Calu3 (cell line): ENCODE measurements around the gene IFRD2. TPM values are rescaled to one million over a fixed set of nuclear protein-coding genes. Genes with fewer than 3 reads are reported as not detected.

ENCODE experiments used
- BruUV-seq: library from RNA; stranded (reverse); fragments of 400-500 nt; replicated peaks from 2 replicates; lab custom pipeline; 2021; lab: Mats Ljungman, UMichigan
- CTCF ChIA-PET: fragments of 300-600 bp; sonication (Branson Sonifier 250); formaldehyde crosslinking; loops from one replicate; lab custom pipeline; 2022; ENCODE audit warnings: antibody characterized with exemption; lab: Charles Lee
- DNase-seq: peaks from one replicate; pipeline ENCODE4 v3.0.0; 2022
- H3K27ac Mint-ChIP-seq: one replicate; pipeline ENCODE4 v1.8.0; 2022; ENCODE audit warnings: mixed read lengths; ENCODE audit not compliant: unreplicated experiment
- H3K27me3 Mint-ChIP-seq: one replicate; pipeline ENCODE4 v1.8.0; 2022; ENCODE audit warnings: mixed read lengths; ENCODE audit not compliant: unreplicated experiment
- H3K36me3 Mint-ChIP-seq: one replicate; pipeline ENCODE4 v1.8.0; 2022; ENCODE audit warnings: mild to moderate bottlenecking, moderate library complexity, mixed read lengths; ENCODE audit not compliant: insufficient read depth, unreplicated experiment
- H3K4me1 Mint-ChIP-seq: one replicate; pipeline ENCODE4 v1.8.0; 2022; ENCODE audit warnings: mild to moderate bottlenecking, low read depth, mixed read lengths; ENCODE audit not compliant: unreplicated experiment
- H3K4me3 Mint-ChIP-seq: one replicate; pipeline ENCODE4 v1.8.0; 2022; ENCODE audit warnings: mild to moderate bottlenecking, low read depth, moderate library complexity, mixed read lengths; ENCODE audit not compliant: unreplicated experiment
- H3K9me3 Mint-ChIP-seq: one replicate; pipeline ENCODE4 v1.8.0; 2022; ENCODE audit warnings: low read depth, mixed read lengths; ENCODE audit not compliant: unreplicated experiment
- CTCF ChIP-seq: fragments of 200-600 bp; IDR thresholded peaks from one replicate; pipeline ENCODE4 v1.8.0; 2022; ENCODE audit warnings: antibody characterized with exemption; ENCODE audit not compliant: unreplicated experiment
- intact Hi-C: fragments of 100-400 bp; cut with micrococcal nuclease; formaldehyde crosslinking; loops from one replicate; pipeline ENCODE4 v1.10.0; 2022; ENCODE audit not compliant: unreplicated experiment
- total RNA-seq: library from RNA; stranded (reverse); gene quantifications from 2 replicates; pipeline ENCODE4 v1.2.3, GENCODE V29; 2022

Gene IFRD2
- total RNA-seq, 1 experiment from 2014 or later, result 121 TPM

- TF ChIP-seq CTCF, result no peak
- CTCF ChIA-PET, result interaction anchor here (0.7 kb wide), 1 partner anchor 113 kb away, joined by 3 read pairs; no protein-coding TSS in a partner anchor
- Mint-ChIP-seq H3K4me3 (no peak overlapping the region), H3K9me3 (no peaks in the 10 kb centered on the region), H3K36me3 (peaks cover 43% of the 10 kb centered on the region), H3K27me3 (peaks cover 8% of the 10 kb centered on the region), H3K4me1 (peaks cover 11% of the 10 kb centered on the region), H3K27ac (no peak overlapping the region)
- BruUV-seq, result no TSS peak
- DNase-seq, result no peak
- intact Hi-C loops, result no loop called here
These were observed 42.3 kb upstream of the IFRD2 start for GRCh38 chr3:50334339-50335075.

GRCh38 chr3:50333744-50334328 lies 41.6 kb upstream of the IFRD2 start:
- intact Hi-C loops, result no loop called here
- CTCF ChIA-PET, result interaction anchor here (0.7 kb wide), 1 partner anchor 112 kb away, joined by 3 read pairs; no protein-coding TSS in a partner anchor
- no peak for DNase-seq
- TF ChIP-seq CTCF, result no peak
- no peak overlapping the region for H3K27ac Mint-ChIP-seq
- no peaks in the 10 kb centered on the region for H3K9me3 Mint-ChIP-seq
- peaks cover 5% of the 10 kb centered on the region for H3K4me1 Mint-ChIP-seq
- no peak overlapping the region for H3K4me3 Mint-ChIP-seq
- no TSS peak for BruUV-seq
- peaks cover 40% of the 10 kb centered on the region for H3K36me3 Mint-ChIP-seq
- H3K27me3 Mint-ChIP-seq, result peaks cover 1% of the 10 kb centered on the region

DNA sequence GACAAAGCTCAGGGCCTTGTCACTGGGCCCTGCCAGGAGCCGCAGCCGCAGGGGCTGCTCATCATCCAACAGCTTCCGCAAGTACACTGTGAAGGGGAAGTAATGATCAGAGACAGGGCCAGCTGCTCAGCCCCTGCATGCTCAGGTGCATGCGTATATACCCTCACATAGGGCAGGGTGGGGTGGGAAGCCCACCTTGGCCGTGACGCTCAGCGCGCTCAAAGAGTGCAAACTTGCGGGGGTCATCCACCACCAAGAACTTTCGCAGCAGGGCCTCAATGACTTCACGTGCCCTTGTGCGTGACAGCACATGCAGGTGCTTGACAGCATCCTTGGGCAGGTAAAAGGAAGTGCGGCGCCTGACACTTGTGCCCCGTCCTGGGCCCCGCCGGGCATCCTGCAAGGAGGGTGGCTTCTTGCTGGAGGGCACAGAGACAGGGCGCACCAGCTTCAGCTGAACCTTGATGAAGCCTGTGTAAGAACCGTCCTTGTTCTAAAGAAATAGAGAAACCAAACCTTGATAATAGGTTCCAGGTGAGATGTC lies 39.2 kb upstream of the IFRD2 start:
- Mint-ChIP-seq H3K27ac (no peak overlapping the region), H3K4me1 (no peaks in the 10 kb centered on the region), H3K27me3 (no peaks in the 10 kb centered on the region), H3K36me3 (peaks cover 45% of the 10 kb centered on the region), H3K4me3 (no peak overlapping the region), H3K9me3 (no peaks in the 10 kb centered on the region)
- no peak for DNase-seq
- intact Hi-C loops, result no loop called here
- CTCF ChIA-PET, result no interaction called here
- BruUV-seq, result no TSS peak
- no peak for TF ChIP-seq CTCF

DNA sequence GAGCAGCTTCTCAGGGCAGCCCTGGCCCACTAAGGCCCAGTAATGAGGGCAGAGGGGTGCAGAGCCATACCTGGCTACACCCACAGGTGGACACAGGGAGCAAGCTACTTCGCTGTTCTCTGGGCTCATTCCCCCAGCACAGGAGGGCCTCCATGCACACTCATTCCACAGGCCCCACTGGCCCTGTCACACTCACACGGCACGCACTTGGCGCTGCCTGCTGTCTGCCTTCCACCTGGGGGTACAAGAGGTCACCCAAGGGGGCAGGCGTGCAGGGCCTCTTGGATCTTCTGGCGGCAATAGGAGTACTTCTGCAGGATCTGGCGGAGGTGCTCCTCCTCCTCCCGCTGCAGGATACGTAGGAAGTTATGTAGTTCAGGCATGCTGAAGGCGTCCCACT lies 38.1 kb upstream of the IFRD2 start:
- Mint-ChIP-seq H3K9me3 (no peaks in the 10 kb centered on the region), H3K27me3 (no peaks in the 10 kb centered on the region), H3K36me3 (peaks cover 35% of the 10 kb centered on the region), H3K27ac (no peak overlapping the region), H3K4me3 (no peak overlapping the region), H3K4me1 (no peaks in the 10 kb centered on the region)
- no peak for DNase-seq
- no peak for TF ChIP-seq CTCF
- CTCF ChIA-PET, result no interaction called here
- intact Hi-C loops, result no loop called here
- BruUV-seq, result no TSS peak
